ENCODE results near the gene ISCA2. TPM values are rescaled to one million over a fixed set of nuclear protein-coding genes. Genes with fewer than 3 reads are reported as not detected.

The ISCA2 gene
- total and polyA plus RNA-seq, 2 experiments from 2014 or later: 21.5 to 80.2 TPM

GRCh38 chr14:74503938-74504335, 10.4 kb downstream of the ISCA2 start:
- Histone ChIP-seq H4K20me1 (ENCODE audit: insufficient read depth, poor library complexity, severe bottlenecking) (no peaks in the 10 kb centered on the region), H3K36me3 (replicated peaks; ENCODE audit: insufficient read depth, low read depth) (no peaks in the 10 kb centered on the region), H3K4me1 (ENCODE audit: insufficient read depth) (no peaks in the 10 kb centered on the region), H3K27ac (no peak overlapping the region), H3K27me3 (no peaks in the 10 kb centered on the region), H2AFZ (no peak overlapping the region), H3K9me2 (replicated peaks; ENCODE audit: insufficient read depth) (no peaks in the 10 kb centered on the region), H3K79me2 (no peaks in the 10 kb centered on the region), H3K9me3 (ENCODE audit: low read depth) (no peaks in the 10 kb centered on the region), H3K4me3 (no peak overlapping the region), H3K4me2 (no peak overlapping the region)
- WGBS (ENCODE audit: low lambda C conversion rate, missing lambda C conversion rate): 95% methylated on average over 11 of the region's 12 CpGs
- DNase-seq (ENCODE audit: low spot score): no peak
- no peak for TF ChIP-seq EZH2phosphoT487 (IDR thresholded peaks at IDR 0.05; ENCODE audit: low read depth, severe bottlenecking, unreplicated experiment)
- no peak for TF ChIP-seq EZH2 (IDR thresholded peaks at IDR 0.05; ENCODE audit: borderline replicate concordance)
- no peak for TF ChIP-seq CTCF (IDR thresholded peaks at IDR 0.05; ENCODE audit: poor library complexity)

GRCh38 chr14:74504412-74504811, 10.8 kb downstream of the ISCA2 start:
- Histone ChIP-seq H3K4me3 (no peak overlapping the region), H2AFZ (no peak overlapping the region), H3K4me2 (no peak overlapping the region), H3K27ac (no peak overlapping the region), H3K27me3 (no peaks in the 10 kb centered on the region), H3K79me2 (no peaks in the 10 kb centered on the region), H4K20me1 (ENCODE audit: insufficient read depth, poor library complexity, severe bottlenecking) (no peaks in the 10 kb centered on the region), H3K36me3 (replicated peaks; ENCODE audit: insufficient read depth, low read depth) (no peaks in the 10 kb centered on the region), H3K9me3 (ENCODE audit: low read depth) (no peaks in the 10 kb centered on the region), H3K4me1 (ENCODE audit: insufficient read depth) (no peaks in the 10 kb centered on the region), H3K9me2 (replicated peaks; ENCODE audit: insufficient read depth) (no peaks in the 10 kb centered on the region)
- DNase-seq (ENCODE audit: low spot score): no peak
- no peak for TF ChIP-seq CTCF (IDR thresholded peaks at IDR 0.05; ENCODE audit: poor library complexity)
- no peak for TF ChIP-seq EZH2phosphoT487 (IDR thresholded peaks at IDR 0.05; ENCODE audit: low read depth, severe bottlenecking, unreplicated experiment)
- TF ChIP-seq EZH2 (IDR thresholded peaks at IDR 0.05; ENCODE audit: borderline replicate concordance): no peak
- WGBS (ENCODE audit: low lambda C conversion rate, missing lambda C conversion rate): 89% methylated on average over 4 of the region's 4 CpGs

GRCh38 chr14:74504874-74505720, 11.5 kb downstream of the ISCA2 start:
- Histone ChIP-seq H2AFZ (no peak overlapping the region), H3K4me2 (no peak overlapping the region), H3K4me3 (no peak overlapping the region), H3K27ac (no peak overlapping the region), H3K36me3 (replicated peaks; ENCODE audit: insufficient read depth, low read depth) (no peaks in the 10 kb centered on the region), H3K27me3 (no peaks in the 10 kb centered on the region), H3K4me1 (ENCODE audit: insufficient read depth) (no peaks in the 10 kb centered on the region), H3K9me2 (replicated peaks; ENCODE audit: insufficient read depth) (no peaks in the 10 kb centered on the region), H4K20me1 (ENCODE audit: insufficient read depth, poor library complexity, severe bottlenecking) (no peaks in the 10 kb centered on the region), H3K79me2 (no peaks in the 10 kb centered on the region), H3K9me3 (ENCODE audit: low read depth) (no peaks in the 10 kb centered on the region)
- WGBS (ENCODE audit: low lambda C conversion rate, missing lambda C conversion rate): 93% methylated on average over 20 of the region's 20 CpGs
- TF ChIP-seq EZH2 (IDR thresholded peaks at IDR 0.05; ENCODE audit: borderline replicate concordance): no peak
- TF ChIP-seq EZH2phosphoT487 (IDR thresholded peaks at IDR 0.05; ENCODE audit: low read depth, severe bottlenecking, unreplicated experiment): no peak
- no peak for TF ChIP-seq CTCF (IDR thresholded peaks at IDR 0.05; ENCODE audit: poor library complexity)
- DNase-seq (ENCODE audit: low spot score): no peak

Measured in hepatocyte (in vitro differentiated cells).